ENCODE measurements around the gene PIGT. TPM values are rescaled to one million over a fixed set of nuclear protein-coding genes. Genes with fewer than 3 reads are reported as not detected.

Gene PIGT
- total and polyA plus RNA-seq, 2 of the 13 experiments (the other 11 are each of a cell fraction or from before 2014, with no cell fraction given), result 65.9 to 74.1 TPM

DNA sequence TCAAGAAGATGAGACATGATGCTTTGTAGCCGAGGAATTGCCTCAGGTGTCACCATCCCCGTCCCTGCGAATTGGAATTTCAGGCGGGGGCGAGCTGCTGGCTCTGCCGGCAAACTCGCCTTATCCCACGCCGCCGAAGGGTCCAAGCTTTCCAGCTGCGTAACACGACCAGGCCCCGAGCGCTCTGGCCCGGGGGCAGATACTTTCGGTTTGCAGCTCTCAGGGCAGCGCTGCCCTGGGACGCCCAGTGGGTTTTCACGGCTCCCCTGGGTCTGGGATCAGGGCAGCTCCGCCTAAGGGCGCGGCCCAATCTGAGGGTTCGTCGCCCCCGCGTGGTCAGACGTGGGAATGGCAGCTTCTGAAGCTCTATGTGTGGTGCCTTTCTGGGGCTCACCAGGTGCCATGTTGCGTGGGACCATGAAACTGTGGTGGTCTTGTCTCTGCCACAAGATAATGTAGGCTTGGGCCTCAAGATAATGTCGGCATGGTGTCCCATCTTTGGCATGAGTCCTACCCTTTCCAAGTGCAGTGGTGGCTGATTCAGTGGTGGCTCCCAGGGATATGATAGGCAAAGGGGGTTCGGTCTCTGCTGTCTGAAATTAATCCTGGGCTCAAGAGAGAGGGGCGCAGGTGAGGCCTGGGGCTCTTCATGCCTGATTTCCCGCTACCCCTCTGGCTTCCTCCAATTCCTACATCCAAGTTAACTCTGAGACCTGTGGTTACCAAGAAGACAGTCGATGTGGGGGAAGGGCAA is 21.0 kb downstream of the PIGT start (continued):
- TF ChIP-seq ZSCAN20 (CRISPR knock-in tag; IDR thresholded peaks at IDR 0.05; ENCODE audit: borderline replicate concordance) (no peak), ZNF282 (IDR thresholded peaks at IDR 0.05; ENCODE audit: partially characterized antibody) (no peak), ZNF17 (CRISPR knock-in tag; IDR thresholded peaks at IDR 0.05) (no peak), RARG (CRISPR knock-in tag; IDR thresholded peaks at IDR 0.05; ENCODE audit: low read depth) (0 out of 2 replicates have a peak, but pooled peaks have one; percentile 69), GLI4 (CRISPR knock-in tag; IDR thresholded peaks at IDR 0.05; ENCODE audit: borderline replicate concordance) (peak; percentile 64; the same call in 1 of the 2 replicates), ATF7 (IDR thresholded peaks at IDR 0.05) (no peak), ATF7 (CRISPR knock-in tag; IDR thresholded peaks at IDR 0.05) (0 out of 2 replicates have a peak, but pooled peaks have one; percentile 61), RAD51 (IDR thresholded peaks at IDR 0.05; ENCODE audit: borderline replicate concordance) (no peak), HMGA1 (CRISPR knock-in tag; conservative IDR thresholded peaks at IDR 0.05) (no peak), CTCF (CRISPR knock-in tag; IDR thresholded peaks at IDR 0.05) (peak; percentile 100), PITX1 (CRISPR knock-in tag; IDR thresholded peaks at IDR 0.05) (peak; percentile 55; the same call in 1 of the 2 replicates), ZNF350 (CRISPR knock-in tag; IDR thresholded peaks at IDR 0.05; ENCODE audit: borderline replicate concordance, low read depth) (peak; percentile 93), TCF7 (IDR thresholded peaks at IDR 0.05; ENCODE audit: low read depth) (no peak), ZSCAN25 (CRISPR knock-in tag; IDR thresholded peaks at IDR 0.05) (peak; percentile 59; the same call in 1 of the 2 replicates), TFDP1 (CRISPR knock-in tag; IDR thresholded peaks at IDR 0.05; ENCODE audit: borderline replicate concordance) (0 out of 2 replicates have a peak, but pooled peaks have one; percentile 14), SNRNP70 (IDR thresholded peaks at IDR 0.05; ENCODE audit: low read depth, low read length) (no peak), ZNF329 (CRISPR knock-in tag; IDR thresholded peaks at IDR 0.05; ENCODE audit: low read depth) (no peak)
- TF ChIP-seq, protein P1, sequence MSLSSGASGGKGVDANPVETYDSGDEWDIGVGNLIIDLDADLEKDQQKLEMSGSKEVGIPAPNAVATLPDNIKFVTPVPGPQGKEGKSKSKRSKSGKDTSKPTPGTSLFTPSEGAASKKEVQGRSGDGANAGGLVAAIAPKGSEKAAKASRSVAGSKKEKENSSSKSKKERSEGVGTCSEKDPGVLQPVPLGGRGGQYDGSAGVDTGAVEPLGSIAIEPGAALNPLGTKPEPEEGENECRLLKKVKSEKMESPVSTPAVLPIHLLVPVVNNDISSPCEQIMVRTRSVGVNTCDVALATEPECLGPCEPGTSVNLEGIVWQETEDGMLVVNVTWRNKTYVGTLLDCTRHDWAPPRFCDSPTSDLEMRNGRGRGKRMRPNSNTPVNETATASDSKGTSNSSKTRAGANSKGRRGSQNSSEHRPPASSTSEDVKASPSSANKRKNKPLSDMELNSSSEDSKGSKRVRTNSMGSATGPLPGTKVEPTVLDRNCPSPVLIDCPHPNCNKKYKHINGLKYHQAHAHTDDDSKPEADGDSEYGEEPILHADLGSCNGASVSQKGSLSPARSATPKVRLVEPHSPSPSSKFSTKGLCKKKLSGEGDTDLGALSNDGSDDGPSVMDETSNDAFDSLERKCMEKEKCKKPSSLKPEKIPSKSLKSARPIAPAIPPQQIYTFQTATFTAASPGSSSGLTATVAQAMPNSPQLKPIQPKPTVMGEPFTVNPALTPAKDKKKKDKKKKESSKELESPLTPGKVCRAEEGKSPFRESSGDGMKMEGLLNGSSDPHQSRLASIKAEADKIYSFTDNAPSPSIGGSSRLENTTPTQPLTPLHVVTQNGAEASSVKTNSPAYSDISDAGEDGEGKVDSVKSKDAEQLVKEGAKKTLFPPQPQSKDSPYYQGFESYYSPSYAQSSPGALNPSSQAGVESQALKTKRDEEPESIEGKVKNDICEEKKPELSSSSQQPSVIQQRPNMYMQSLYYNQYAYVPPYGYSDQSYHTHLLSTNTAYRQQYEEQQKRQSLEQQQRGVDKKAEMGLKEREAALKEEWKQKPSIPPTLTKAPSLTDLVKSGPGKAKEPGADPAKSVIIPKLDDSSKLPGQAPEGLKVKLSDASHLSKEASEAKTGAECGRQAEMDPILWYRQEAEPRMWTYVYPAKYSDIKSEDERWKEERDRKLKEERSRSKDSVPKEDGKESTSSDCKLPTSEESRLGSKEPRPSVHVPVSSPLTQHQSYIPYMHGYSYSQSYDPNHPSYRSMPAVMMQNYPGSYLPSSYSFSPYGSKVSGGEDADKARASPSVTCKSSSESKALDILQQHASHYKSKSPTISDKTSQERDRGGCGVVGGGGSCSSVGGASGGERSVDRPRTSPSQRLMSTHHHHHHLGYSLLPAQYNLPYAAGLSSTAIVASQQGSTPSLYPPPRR (CRISPR knock-in tag; IDR thresholded peaks at IDR 0.05; ENCODE audit: borderline replicate concordance), result 0 out of 2 replicates have a peak, but pooled peaks have one; percentile 43
- TF ChIP-seq, protein P2, sequence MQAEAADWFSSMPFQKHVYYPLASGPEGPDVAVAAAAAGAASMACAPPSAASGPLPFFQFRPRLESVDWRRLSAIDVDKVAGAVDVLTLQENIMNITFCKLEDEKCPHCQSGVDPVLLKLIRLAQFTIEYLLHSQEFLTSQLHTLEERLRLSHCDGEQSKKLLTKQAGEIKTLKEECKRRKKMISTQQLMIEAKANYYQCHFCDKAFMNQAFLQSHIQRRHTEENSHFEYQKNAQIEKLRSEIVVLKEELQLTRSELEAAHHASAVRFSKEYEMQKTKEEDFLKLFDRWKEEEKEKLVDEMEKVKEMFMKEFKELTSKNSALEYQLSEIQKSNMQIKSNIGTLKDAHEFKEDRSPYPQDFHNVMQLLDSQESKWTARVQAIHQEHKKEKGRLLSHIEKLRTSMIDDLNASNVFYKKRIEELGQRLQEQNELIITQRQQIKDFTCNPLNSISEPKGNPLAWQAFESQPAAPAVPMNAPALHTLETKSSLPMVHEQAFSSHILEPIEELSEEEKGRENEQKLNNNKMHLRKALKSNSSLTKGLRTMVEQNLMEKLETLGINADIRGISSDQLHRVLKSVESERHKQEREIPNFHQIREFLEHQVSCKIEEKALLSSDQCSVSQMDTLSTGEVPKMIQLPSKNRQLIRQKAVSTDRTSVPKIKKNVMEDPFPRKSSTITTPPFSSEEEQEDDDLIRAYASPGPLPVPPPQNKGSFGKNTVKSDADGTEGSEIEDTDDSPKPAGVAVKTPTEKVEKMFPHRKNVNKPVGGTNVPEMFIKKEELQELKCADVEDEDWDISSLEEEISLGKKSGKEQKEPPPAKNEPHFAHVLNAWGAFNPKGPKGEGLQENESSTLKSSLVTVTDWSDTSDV (CRISPR knock-in tag; IDR thresholded peaks at IDR 0.05), result no peak

Measured in HepG2 (cell line).